GM18951 (cell line): ENCODE measurements around the gene ANKRD13C.

Experiments
- POLR2A ChIP-seq: IDR thresholded peaks from 4 replicates; pipeline ENCODE4 v1.6.1; 2011; ENCODE audit warnings: mild to moderate bottlenecking; ENCODE audit not compliant: insufficient read length, insufficient read depth; ENCODE audit errors: extremely low read depth
- in situ Hi-C: fragments of 300-500 bp; cut with MboI; formaldehyde crosslinking; loops from one replicate; pipeline ENCODE4 v1.12.0; 2022; ENCODE audit warnings: low sequenced_read_pairs, mixed read lengths, inconsistent platforms; ENCODE audit not compliant: unreplicated experiment

ANKRD13C gene

GRCh38 chr1:70211541-70211940 lies 143.0 kb downstream of the ANKRD13C start:
- in situ Hi-C loops: no loop called here
- TF ChIP-seq POLR2A: no peak

- in situ Hi-C loops: no loop called here
- TF ChIP-seq POLR2A: no peak
Measured at GRCh38 chr1:70210820-70211219, 143.7 kb downstream of the ANKRD13C start.
